A673 (cell line): ENCODE results near the gene DDR2. TPM values are rescaled to one million over a fixed set of nuclear protein-coding genes. Genes with fewer than 3 reads are reported as not detected.
A peak's percentile ranks its signal among the peaks of the same experiment; 100 is the strongest.
"Not testable (repeated sequence)": the region's sequence is repeated elsewhere in the genome, so short reads cannot be mapped to it uniquely, and the experiment has no call there.

Source experiments
- BruUV-seq: library from RNA; stranded (reverse); fragments of 400-500 nt; replicated peaks from 2 replicates; lab custom pipeline; 2021; lab: Mats Ljungman, UMichigan
- CTCF ChIA-PET: fragments of 300-600 bp; sonication (Branson Sonifier 250); formaldehyde crosslinking; loops from one replicate; lab custom pipeline; 2022; ENCODE audit warnings: antibody characterized with exemption; lab: Charles Lee
- POLR2A ChIA-PET: fragments of 300-600 bp; sonication (Branson Sonifier 250); formaldehyde crosslinking; loops from one replicate; lab custom pipeline; 2022; ENCODE audit warnings: antibody characterized with exemption; ENCODE audit not compliant: low non-redundant PET; lab: Charles Lee
- DNase-seq: peaks from one replicate; pipeline ENCODE4 v3.0.0-alpha.2; 2015; ENCODE audit warnings: low spot score
- H3K27ac ChIP-seq: fragments of 200-600 bp; sonication (generic); 2 replicates; pipeline ENCODE4 v1.5.1; 2016; ENCODE audit warnings: mixed run types, low read depth, mild to moderate bottlenecking, mixed read lengths, antibody characterized with exemption, low read length; ENCODE audit not compliant: poor library complexity, severe bottlenecking
- H3K27me3 ChIP-seq: fragments of 200-600 bp; sonication (generic); replicated peaks from 2 replicates; pipeline ENCODE4 v1.6.1; 2017; ENCODE audit warnings: mixed run types, low read depth, mild to moderate bottlenecking, mixed read lengths, antibody characterized with exemption, low read length; ENCODE audit not compliant: insufficient read depth, poor library complexity
- H3K36me3 ChIP-seq: fragments of 200-600 bp; sonication (generic); 2 replicates; pipeline ENCODE4 v1.6.1; 2016; ENCODE audit warnings: mixed run types, mild to moderate bottlenecking, mixed read lengths, antibody characterized with exemption, low read length; ENCODE audit not compliant: insufficient read depth, poor library complexity, severe bottlenecking
- H3K4me1 ChIP-seq: fragments of 200-600 bp; sonication (generic); 2 replicates; pipeline ENCODE4 v1.6.1; 2017; ENCODE audit warnings: mixed run types, mild to moderate bottlenecking, mixed read lengths, antibody characterized with exemption, low read length; ENCODE audit not compliant: insufficient read depth, poor library complexity, severe bottlenecking
- H3K4me3 ChIP-seq: fragments of 200-600 bp; sonication (generic); 2 replicates; pipeline ENCODE4 v1.5.1; 2016; ENCODE audit warnings: low read depth, mixed run types, mild to moderate bottlenecking, mixed read lengths, low read length; ENCODE audit not compliant: poor library complexity, severe bottlenecking
- H3K9me3 ChIP-seq: fragments of 200-600 bp; sonication (generic); 2 replicates; pipeline ENCODE4 v1.6.1; 2016; ENCODE audit warnings: mixed run types, low read depth, mild to moderate bottlenecking, mixed read lengths, antibody characterized with exemption, low read length; ENCODE audit not compliant: poor library complexity, severe bottlenecking
- CTCF ChIP-seq: fragments of 300-800, 200-600 bp; sonication (generic); conservative IDR thresholded peaks from 2 replicates; pipeline ENCODE4 v1.5.1; 2017; ENCODE audit warnings: low read depth, mild to moderate bottlenecking, antibody characterized with exemption, low read length, moderate library complexity, mixed read lengths
- EZH2 ChIP-seq: fragments of 200-600 bp; sonication (generic); IDR thresholded peaks from 2 replicates; pipeline ENCODE4 v1.6.1; 2017; ENCODE audit warnings: borderline replicate concordance, low read depth, mild to moderate bottlenecking, mixed read lengths, antibody characterized with exemption, low read length; ENCODE audit not compliant: poor library complexity, severe bottlenecking
- intact Hi-C: fragments of 100-400 bp; cut with micrococcal nuclease; formaldehyde crosslinking; loops from one replicate; pipeline ENCODE4 v1.10.0; 2022; ENCODE audit not compliant: unreplicated experiment
- total RNA-seq: library from RNA; stranded (reverse); gene quantifications from 2 replicates; pipeline ENCODE4 v1.2.3, GENCODE V29; 2021

DDR2 gene
- total RNA-seq, 1 experiment from 2014 or later = 121 TPM

- intact Hi-C loops = no loop called here
- no peaks in the 10 kb centered on the region for H3K27me3 ChIP-seq
- no peak overlapping the region for H3K4me3 ChIP-seq
- H3K36me3 ChIP-seq = peaks cover 90% of the 10 kb centered on the region
- H3K4me1 ChIP-seq = no peaks in the 10 kb centered on the region
- POLR2A ChIA-PET = no interaction called here
- CTCF ChIA-PET = no interaction called here
- no peak for DNase-seq
- TF ChIP-seq EZH2 = no peak
- no peak for TF ChIP-seq CTCF
- BruUV-seq = no TSS peak
- H3K27ac ChIP-seq = no peak overlapping the region
- H3K9me3 ChIP-seq = no peaks in the 10 kb centered on the region
These were observed 35.6 kb upstream of the DDR2 start for GRCh38 chr1:162596514-162597170.

DNA sequence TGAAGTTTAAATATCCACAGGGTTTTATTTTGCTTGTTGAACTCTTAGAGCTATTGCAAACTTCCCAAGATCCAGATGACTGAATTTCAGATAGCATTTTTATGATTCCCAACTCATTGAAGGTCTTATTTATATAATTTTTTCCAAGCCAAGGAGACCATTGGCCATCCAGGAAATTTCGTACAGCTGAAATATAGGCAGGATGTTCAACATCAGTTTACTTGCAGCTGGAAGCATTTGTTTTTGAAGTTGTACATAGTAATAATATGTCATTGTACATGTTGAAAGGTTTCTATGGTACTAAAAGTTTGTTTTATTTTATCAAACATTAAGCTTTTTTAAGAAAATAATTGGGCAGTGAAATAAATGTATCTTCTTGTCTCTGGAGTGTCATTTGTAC lies 32.8 kb upstream of the DDR2 start:
- ChIA-PET POLR2A (no interaction called here), CTCF (no interaction called here)
- no peaks in the 10 kb centered on the region for H3K9me3 ChIP-seq
- no peak overlapping the region for H3K4me3 ChIP-seq
- no peaks in the 10 kb centered on the region for H3K27me3 ChIP-seq
- TF ChIP-seq EZH2 = no peak
- no peak for TF ChIP-seq CTCF
- intact Hi-C loops = no loop called here
- no peak for DNase-seq
- peaks cover 84% of the 10 kb centered on the region for H3K36me3 ChIP-seq
- no peaks in the 10 kb centered on the region for H3K4me1 ChIP-seq
- no peak overlapping the region for H3K27ac ChIP-seq
- BruUV-seq = TSS peak; percentile 14

GRCh38 chr1:162603117-162603516 lies 29.1 kb upstream of the DDR2 start:
- BruUV-seq, H3K4me3 ChIP-seq, H3K27me3 ChIP-seq, H3K9me3 ChIP-seq, POLR2A ChIA-PET, CTCF ChIA-PET, H3K4me1 ChIP-seq, DNase-seq, intact Hi-C loops, H3K27ac ChIP-seq: not testable (repeated sequence)
- H3K36me3 ChIP-seq = peaks cover 55% of the 10 kb centered on the region
